HG02571 (cell line): ENCODE results near the gene PLEKHB2.
"Not testable (repeated sequence)": the region's sequence is repeated elsewhere in the genome, so short reads cannot be mapped to it uniquely, and the experiment has no call there.

Experiments
- ATAC-seq: cut with Tn5 transposase; IDR thresholded peaks from one replicate; pipeline ENCODE4 v1.9.1; 2021; ENCODE audit warnings: mild to moderate bottlenecking, moderate library complexity; ENCODE audit not compliant: unreplicated experiment

The PLEKHB2 gene

DNA sequence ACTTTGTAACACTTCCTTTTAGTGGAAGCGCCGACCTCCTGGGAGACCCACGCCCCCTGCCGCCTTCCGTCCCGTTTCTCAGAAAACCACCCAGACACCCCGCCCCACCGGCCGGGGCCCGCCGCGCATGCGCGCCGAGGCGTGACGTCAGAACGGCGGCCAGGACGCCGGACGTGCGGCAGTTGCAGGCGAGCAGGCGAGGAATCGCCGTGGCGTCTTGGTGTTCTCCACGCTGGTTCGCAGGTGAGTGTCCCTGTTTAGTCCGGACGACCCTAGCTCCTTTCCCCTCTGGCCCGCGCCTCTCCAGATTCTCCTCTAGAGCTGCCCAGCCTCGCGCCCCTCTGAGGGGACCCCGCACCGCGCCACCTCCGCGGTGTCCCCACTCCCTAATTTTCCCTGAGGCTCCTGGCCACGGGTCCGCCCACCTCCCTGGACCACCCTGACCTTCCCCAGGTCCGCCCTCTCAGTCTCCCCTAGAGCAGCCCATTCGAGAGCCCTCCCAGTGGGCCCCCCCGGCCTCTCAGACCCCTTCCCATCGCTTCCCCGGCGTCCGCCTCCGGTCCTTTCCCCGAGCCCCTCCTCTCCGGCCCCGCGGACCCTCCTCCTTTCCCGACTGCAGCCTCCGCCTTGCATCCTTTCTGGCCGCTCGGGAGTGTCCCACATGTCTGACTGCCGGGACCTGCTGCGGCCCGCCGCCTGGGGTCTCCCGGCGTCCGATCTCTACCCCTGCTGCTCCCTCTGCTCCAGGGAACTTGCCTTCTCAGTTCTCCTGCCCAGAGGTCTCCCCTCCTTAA is at the start of gene PLEKHB2:
PLEKHB2 (plus strand) TSS at position 181 of the 794 bp plus-strand sequence. CDS start 15,606 bp downstream, outside the sequence.
- peak; percentile 71 for ATAC-seq

DNA sequence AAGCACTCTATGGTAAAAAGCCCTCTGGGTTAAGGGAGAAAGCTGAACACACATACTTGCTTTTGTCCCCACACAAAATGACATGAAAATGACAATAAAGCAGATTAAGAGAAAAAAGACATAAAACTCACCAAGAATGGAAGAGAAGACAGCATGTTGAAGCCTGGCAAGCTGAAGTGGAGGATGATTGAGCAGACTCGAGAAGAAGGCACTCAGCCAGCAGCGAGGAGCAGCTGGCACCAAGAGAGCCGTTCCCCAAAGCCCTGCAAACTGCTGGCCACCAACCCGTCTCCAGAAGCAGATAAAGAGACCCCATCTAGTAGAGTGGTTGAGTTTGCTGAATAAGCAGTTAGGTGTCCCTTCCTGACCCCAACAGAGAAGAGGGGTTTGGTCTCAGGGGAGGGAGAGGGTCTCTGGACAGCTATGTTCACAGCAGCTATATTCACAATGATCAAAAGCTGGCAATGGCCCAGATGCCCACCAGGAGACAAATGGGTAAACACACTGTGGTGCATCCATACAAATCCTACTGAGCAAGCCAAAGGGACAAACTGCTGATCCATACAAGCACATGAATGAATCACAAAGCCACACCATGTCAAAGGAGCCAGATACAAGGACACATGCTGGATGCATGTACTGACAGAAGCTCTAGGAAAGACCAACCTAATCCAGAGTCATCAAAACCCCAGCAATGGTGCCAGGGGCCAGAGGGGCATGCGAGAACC is 48.8 kb upstream of the PLEKHB2 start:
- no peak for ATAC-seq

DNA sequence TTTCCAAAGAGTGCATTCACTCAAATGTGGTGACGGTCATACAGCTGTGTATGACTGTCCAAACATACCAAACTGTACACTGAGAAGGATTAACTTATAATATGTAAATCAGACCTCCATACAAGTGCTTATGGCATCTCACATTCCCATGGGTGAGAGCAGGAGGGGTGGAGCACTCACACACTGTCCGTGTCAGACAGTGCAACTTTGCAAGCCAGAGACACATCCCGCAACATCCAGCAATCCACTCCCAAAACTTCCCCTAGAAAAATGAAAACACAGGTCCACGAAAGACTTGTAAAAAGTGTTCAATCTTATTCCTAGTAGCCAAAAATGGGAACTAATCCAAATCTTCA is 48.2 kb upstream of the PLEKHB2 start:
- ATAC-seq = no peak

- ATAC-seq = no peak
These were observed 46.8 kb upstream of the PLEKHB2 start for GRCh38 chr2:131058214-131058843.

DNA sequence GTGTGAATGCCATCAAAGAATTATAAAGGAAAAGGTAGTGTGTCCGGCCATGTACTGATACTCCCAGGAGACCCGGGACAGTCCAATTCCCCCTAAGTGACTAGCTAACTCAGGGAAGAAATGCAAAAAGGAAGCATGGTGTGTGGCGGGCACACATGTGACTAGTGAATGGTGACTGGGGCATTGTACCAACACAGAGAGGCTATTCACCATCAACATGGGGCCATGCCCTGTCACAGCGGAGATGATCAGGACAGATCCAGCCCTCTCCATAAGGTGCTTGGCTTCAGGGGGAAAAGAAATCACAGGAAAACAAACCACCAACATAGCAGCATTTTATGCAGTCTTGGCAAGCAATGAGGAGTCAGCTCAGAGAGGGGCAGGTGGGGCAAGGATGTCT is 46.2 kb upstream of the PLEKHB2 start:
- ATAC-seq = no peak

DNA sequence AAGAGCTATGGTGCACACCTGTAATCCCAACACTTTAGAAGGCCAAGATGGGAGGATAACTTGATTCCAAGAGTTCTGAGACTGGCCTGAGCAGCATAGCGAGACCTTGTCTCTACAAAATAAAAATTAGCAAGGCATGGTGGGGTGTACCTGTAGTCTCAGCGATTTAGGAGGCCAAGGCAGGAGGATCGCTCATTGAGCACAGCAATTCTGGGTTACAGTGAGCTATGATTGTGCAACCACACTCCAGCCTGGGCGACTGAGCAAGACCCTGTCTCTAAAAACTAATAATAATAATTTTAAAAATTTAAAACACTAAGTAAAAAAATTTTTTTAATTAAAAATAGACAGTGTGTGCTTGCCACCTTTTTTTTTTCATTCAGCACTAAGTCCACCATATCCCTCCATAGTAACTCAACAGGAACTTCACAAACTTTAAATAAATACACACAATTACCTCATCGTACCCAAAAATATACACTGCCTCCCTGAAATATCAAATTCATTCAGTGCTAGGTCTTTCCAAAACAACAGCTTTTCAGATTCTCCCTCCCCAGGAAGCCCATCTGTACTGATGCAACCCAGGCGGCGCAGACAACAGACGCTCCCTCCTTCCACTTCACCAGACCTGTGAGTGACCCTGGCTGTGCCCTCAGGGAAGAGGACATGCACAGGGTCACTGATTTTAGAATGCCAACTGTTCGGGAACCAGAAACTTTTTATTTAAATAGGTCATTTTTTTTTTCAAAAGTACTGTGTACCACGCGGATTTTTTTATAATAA is 41.4 kb upstream of the PLEKHB2 start:
- ATAC-seq = no peak

DNA sequence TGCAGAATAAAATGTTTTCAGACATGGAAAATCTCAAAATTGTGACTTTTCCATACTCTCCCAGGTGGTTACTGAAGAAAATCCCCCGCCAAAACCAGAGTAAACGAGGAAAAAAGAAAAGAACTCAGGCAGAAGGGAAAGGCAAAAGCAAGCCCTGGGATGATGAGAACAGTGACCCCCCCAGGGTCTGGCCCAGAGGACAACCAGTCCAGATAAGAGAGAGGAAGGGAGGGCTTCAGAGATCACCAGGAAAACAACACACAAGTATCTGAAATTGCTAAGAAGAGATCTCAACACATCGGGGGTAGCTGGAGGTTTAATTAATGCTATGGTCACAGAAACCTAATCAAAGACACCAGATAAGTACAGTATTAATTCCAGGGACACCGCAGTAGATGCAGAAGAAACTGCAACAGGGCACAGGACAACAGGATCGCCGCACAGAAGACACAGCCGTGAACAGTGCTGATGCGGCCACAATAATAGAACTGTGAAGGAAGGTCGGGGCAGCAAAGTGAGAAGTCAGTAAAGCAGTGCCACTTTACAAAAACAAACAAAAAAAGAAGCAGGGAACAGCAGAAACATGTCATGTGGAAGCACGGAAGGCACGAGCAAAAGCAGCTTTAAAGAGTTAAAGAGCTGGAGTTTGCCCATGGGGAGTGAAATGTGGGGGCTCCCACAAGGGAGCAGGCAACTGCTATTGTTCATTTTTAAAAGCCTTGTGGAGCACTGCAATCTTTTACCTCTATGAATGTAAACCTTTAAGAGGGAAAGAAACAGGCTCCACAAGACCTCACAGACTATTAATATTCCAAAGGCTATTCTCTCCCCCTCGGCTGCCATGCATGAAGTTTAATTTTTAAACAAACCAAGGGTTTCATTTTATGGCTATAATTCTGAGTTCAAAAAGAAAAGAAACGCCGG is 40.3 kb upstream of the PLEKHB2 start:
- no peak for ATAC-seq

GRCh38 chr2:131067465-131068125 is 37.5 kb upstream of the PLEKHB2 start:
- ATAC-seq = no peak

- ATAC-seq = not testable (repeated sequence)
These were observed 37.0 kb upstream of the PLEKHB2 start for GRCh38 chr2:131068172-131068571.

- ATAC-seq = not testable (repeated sequence)
These were observed 29.6 kb upstream of the PLEKHB2 start for GRCh38 chr2:131075578-131075977.

DNA sequence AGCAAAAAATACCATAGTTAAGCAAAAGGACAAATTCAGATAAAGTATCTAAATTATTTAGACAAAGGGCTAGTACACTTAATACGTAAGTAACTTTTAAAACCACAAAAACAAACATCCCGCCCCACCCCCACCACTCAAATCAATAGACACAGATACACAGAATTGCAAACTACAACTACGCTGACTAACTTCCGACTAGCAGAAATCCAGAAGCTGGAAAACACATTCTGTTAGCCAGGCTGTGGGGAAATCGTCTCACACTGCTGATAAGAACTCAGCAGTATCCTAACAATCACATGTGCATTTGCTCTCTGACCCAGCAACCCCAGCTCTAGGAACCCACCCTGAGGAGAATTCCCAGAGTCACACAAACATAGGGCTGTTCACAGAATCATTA is 28.4 kb upstream of the PLEKHB2 start:
- ATAC-seq = no peak

GRCh38 chr2:131077182-131077846 is 27.8 kb upstream of the PLEKHB2 start:
- ATAC-seq = no peak

GRCh38 chr2:131077966-131078365 is 27.2 kb upstream of the PLEKHB2 start:
- ATAC-seq = no peak

- ATAC-seq = not testable (repeated sequence)
These were observed 25.2 kb upstream of the PLEKHB2 start for GRCh38 chr2:131079931-131080330.

DNA sequence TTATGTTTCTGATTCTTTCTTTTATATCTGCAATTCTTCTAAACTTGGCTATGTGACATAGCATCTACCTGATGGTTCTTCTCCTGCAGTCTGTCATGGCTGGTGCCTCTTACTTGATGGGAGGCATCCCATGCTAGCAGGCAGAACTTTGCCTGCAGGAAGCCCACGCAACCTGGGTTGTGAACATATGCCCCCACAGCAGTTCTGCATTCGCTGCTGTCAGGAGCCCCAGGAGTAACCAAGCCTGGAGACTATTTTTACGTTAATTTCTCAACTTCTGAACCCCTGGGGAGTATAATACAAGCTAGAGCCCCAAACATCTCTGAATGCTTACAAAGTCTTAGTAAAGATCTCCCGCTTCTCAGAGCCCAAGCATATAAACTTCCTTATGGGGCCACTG is 23.9 kb upstream of the PLEKHB2 start:
- no peak for ATAC-seq

GRCh38 chr2:131085646-131086045 is 19.5 kb upstream of the PLEKHB2 start:
- ATAC-seq = no peak

GRCh38 chr2:131092458-131093005 is 12.6 kb upstream of the PLEKHB2 start:
- ATAC-seq = no peak

- ATAC-seq = peak; percentile 81
These were observed 12.0 kb upstream of the PLEKHB2 start, which contains the start of gene FAM168B for GRCh38 chr2:131093006-131093695. FAM168B (minus strand) TSS chr2:131093460; CDS start chr2:131082646, 10,814 bp downstream.
